ENCODE measurements around the gene RUNX3. TPM values are rescaled to one million over a fixed set of nuclear protein-coding genes. Genes with fewer than 3 reads are reported as not detected.
"Not testable (repeated sequence)": the region's sequence is repeated elsewhere in the genome, so short reads cannot be mapped to it uniquely, and the experiment has no call there.

The RUNX3 gene
- polyA plus RNA-seq, 1 experiment = 0.23 TPM

DNA sequence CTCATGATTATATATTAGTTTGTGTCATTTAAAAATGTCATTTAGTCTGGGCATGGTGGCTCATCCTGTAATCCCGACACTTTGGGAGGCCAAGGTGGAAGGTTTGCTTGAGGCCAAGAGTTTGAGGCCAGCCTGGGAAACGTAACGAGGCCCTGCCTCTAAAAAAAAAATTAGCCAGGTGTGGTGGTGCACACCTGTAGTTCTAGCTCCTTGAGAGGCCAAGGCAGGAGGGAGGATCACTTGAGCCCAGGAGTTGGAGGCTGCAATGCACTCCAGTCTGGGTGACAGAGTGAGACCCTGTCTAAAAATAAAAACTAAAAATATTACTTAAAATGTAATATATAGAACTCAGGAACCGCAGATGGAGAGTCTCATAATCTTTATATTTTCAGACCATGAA is 34.6 kb downstream of the RUNX3 start:
- Histone ChIP-seq H3K27me3 (ENCODE audit: control insufficient read depth, insufficient read depth, low read length) (peaks cover 3% of the 10 kb centered on the region), H3K4me3 (ENCODE audit: low read depth, low read length) (no peak overlapping the region), H3K36me3 (ENCODE audit: control insufficient read depth, insufficient read depth, low read length) (no peaks in the 10 kb centered on the region)
- ChIA-PET POLR2A (no interaction called here), CTCF (interaction anchor here (1.4 to 5.2 kb wide), 2 partner anchors 16 to 47 kb away, joined by 3 to 39 read pairs; no protein-coding TSS in a partner anchor)
- DNase-seq (ENCODE audit: low read depth) = no peak
- TF ChIP-seq, protein P1, sequence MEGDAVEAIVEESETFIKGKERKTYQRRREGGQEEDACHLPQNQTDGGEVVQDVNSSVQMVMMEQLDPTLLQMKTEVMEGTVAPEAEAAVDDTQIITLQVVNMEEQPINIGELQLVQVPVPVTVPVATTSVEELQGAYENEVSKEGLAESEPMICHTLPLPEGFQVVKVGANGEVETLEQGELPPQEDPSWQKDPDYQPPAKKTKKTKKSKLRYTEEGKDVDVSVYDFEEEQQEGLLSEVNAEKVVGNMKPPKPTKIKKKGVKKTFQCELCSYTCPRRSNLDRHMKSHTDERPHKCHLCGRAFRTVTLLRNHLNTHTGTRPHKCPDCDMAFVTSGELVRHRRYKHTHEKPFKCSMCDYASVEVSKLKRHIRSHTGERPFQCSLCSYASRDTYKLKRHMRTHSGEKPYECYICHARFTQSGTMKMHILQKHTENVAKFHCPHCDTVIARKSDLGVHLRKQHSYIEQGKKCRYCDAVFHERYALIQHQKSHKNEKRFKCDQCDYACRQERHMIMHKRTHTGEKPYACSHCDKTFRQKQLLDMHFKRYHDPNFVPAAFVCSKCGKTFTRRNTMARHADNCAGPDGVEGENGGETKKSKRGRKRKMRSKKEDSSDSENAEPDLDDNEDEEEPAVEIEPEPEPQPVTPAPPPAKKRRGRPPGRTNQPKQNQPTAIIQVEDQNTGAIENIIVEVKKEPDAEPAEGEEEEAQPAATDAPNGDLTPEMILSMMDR (IDR thresholded peaks at IDR 0.05; ENCODE audit: insufficient read depth, low read depth, low read length) = no peak

DNA sequence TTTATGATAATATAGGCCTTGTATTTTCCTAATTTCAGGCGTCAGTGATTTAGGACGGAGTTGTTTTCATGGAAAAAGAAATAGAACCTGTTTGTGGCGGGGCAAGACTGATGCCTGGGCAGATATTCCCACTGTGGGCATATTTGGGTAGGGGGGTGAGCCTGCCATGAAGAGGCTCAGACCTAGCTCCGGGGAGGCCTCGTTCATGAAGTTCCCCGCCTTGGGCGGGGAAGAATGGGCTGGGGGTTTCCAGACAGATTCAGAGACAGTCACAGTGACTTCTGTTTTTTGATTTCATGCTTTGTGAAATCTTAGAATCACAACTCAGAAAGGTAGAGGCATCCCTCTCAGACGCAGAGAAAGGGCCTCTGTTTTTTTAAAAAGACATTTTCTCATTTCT is 36.1 kb downstream of the RUNX3 start:
- POLR2A ChIA-PET = no interaction called here
- Histone ChIP-seq H3K27me3 (ENCODE audit: control insufficient read depth, insufficient read depth, low read length) (no peaks in the 10 kb centered on the region; the same call in 1 of the 2 replicates), H3K36me3 (ENCODE audit: control insufficient read depth, insufficient read depth, low read length) (no peaks in the 10 kb centered on the region), H3K4me3 (ENCODE audit: low read depth, low read length) (no peak overlapping the region)
- TF ChIP-seq, protein P1 (IDR thresholded peaks at IDR 0.05; ENCODE audit: insufficient read depth, low read depth, low read length) = no peak
- CTCF ChIA-PET = interaction anchor here (1.8 kb wide), 1 partner anchor 13 kb away, joined by 6 read pairs; no protein-coding TSS in a partner anchor
- DNase-seq (ENCODE audit: low read depth) = no peak

DNA sequence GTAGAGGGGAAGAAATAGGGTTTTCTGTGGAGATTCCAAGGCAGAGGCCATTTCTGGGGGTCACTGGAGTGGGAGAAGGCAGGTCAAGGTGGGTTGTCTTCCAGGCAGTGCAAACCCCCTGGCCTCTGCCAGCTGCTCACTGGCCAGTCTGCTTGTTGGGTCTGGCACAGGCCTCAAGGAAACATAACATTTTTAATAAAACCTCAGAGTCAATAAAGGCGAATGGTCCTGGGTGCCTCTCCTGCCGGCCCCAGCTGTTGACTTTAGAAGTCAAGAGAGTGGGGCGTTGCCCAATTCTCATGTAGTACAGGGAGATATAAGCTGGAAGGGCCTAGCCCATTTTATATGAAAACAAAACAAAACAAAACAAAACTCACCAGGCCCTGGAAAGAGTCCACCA is 36.6 kb downstream of the RUNX3 start:
- Histone ChIP-seq H3K36me3 (ENCODE audit: control insufficient read depth, insufficient read depth, low read length) (no peaks in the 10 kb centered on the region), H3K4me3 (ENCODE audit: low read depth, low read length) (no peak overlapping the region), H3K27me3 (ENCODE audit: control insufficient read depth, insufficient read depth, low read length) (no peaks in the 10 kb centered on the region; the same call in 1 of the 2 replicates)
- POLR2A ChIA-PET = no interaction called here
- no peak for DNase-seq (ENCODE audit: low read depth)
- TF ChIP-seq, protein P1 (IDR thresholded peaks at IDR 0.05; ENCODE audit: insufficient read depth, low read depth, low read length) = no peak
- CTCF ChIA-PET = interaction anchor here (1.8 kb wide), 1 partner anchor 12 kb away, joined by 6 read pairs; no protein-coding TSS in a partner anchor

DNA sequence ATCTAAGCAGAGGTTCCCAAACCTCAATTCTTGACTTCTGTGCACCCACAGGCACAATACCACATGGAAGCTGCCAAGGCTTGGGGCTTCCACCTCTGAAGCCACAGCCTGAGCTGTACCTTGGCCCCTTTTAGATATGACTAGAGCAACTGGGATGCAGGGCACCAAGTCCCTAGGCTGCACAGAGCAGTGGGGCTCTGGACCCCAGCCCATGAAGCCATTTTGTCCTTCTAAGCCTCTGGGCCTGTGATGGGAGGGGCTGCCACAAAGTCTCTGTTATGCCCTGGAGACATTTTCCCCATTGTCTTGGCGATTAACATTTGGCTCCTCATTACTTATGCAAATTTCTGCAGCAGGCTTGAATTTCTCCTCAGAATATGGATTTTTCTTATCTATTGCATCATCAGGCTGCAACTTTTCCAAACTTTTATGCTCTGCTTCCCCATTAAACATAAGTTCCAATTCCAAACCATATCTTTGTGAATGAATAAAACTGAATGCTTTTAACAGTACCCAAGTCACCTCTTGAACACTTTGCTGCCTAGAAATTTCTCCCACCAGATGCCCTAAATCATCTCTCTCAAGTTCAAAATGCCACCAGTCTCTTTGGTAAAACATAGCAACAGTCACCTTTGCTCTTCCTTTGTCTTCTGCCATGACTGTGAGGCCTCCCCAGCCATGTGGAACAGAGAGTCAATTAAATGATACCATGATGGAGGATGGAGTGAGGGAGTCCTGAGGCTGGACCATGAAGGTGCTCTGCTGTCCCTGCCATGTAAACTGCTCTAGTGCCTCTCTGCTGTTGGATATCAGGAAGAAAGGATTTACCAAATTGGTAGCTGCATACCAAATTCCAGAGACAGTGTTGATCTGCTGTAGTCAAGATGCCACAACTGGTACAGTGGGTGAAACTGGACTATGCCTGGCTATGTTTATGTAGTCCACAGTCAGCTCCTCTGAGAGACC is 37.6 kb downstream of the RUNX3 start:
- POLR2A ChIA-PET = no interaction called here
- TF ChIP-seq, protein P1 (IDR thresholded peaks at IDR 0.05; ENCODE audit: insufficient read depth, low read depth, low read length) = no peak

DNA sequence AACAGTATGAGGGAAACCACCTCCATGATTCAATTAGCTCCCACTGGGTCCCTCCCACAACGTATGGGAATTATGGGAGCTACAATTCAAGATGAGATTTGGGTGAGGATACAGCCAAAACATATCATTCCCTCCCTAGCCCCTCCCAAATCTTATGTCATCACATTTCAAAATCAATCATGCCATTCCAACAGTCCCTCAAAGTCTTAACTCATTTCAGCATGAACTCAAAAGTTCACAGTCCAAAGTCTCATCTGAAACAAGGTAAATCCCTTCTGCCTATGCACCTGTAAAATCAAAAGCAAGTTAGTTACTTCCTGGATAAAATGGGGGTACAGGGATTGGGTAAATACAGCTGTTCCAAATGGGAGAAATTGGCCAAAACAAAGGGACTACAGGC is 38.7 kb downstream of the RUNX3 start:
- CTCF ChIA-PET; DNase-seq (ENCODE audit: low read depth); H3K36me3 ChIP-seq (ENCODE audit: control insufficient read depth, insufficient read depth, low read length); H3K4me3 ChIP-seq (ENCODE audit: low read depth, low read length); H3K27me3 ChIP-seq (ENCODE audit: control insufficient read depth, insufficient read depth, low read length); POLR2A ChIA-PET: not testable (repeated sequence)

More for the DNA sequence above, 37.6 kb downstream of the RUNX3 start:
- CTCF ChIA-PET = no interaction called here
- H3K27me3 ChIP-seq (ENCODE audit: control insufficient read depth, insufficient read depth, low read length) = no peaks in the 10 kb centered on the region; the same call in 1 of the 2 replicates
- no peak overlapping the region for H3K4me3 ChIP-seq (ENCODE audit: low read depth, low read length)
- no peaks in the 10 kb centered on the region for H3K36me3 ChIP-seq (ENCODE audit: control insufficient read depth, insufficient read depth, low read length)
- DNase-seq (ENCODE audit: low read depth) = no peak
